Inflammatory macrophage treated with lipopolysaccharide for 4 hours (primary cell): ENCODE data around the gene SLC17A5.
"Not testable (repeated sequence)": the region's sequence is repeated elsewhere in the genome, so short reads cannot be mapped to it uniquely, and the experiment has no call there.

Source experiments
- DNase-seq: peaks from one replicate; pipeline ENCODE4 v3.0.0-alpha.2; 2020

SLC17A5 gene, protein sequence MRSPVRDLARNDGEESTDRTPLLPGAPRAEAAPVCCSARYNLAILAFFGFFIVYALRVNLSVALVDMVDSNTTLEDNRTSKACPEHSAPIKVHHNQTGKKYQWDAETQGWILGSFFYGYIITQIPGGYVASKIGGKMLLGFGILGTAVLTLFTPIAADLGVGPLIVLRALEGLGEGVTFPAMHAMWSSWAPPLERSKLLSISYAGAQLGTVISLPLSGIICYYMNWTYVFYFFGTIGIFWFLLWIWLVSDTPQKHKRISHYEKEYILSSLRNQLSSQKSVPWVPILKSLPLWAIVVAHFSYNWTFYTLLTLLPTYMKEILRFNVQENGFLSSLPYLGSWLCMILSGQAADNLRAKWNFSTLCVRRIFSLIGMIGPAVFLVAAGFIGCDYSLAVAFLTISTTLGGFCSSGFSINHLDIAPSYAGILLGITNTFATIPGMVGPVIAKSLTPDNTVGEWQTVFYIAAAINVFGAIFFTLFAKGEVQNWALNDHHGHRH

DNA sequence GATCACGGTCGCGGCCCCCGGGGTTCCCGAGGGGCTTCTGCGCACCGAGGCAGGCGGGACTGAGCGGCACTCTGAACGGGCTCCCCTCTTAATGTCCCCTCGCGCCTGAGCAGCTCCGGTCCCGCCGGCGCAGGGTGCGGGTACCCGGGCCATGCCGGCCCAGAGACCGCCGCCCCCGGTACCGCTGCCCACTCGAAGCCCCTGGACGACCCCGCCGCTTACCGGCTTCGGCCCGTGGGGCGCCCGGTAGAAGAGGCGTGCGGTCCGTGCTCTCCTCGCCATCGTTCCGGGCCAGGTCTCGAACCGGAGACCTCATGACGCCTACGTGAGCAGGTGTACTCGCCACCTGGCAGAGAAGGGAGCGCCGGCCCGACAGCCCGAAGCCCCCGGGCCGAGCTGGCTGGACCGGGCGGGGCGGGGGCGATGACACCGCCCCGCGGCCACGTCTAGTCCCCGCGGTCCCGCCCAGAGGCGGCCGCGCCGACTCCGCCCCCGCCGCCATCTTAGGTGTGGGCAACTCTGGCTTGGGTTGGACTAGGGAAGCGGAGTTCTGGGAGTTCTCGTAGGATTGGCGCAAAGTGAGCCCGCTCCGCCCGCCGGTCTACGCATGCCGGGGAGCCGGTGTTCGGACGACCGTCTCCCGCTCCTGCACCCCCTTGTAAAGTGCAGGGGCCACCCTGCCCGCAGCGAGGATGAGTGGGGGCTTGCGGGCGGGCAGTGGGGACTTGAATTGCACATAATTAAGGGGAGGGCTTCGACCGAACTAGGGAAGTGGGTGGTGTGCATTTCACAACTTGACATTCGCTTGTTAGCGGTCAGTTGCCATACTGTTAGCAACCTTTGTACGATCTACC is at the start of gene SLC17A5:
Gene SLC17A5, minus strand, starts transcription at position 422 of the 854 bp plus-strand sequence. Its CDS starts 106 bp downstream, at position 316.
- peak; percentile 95 for DNase-seq

DNA sequence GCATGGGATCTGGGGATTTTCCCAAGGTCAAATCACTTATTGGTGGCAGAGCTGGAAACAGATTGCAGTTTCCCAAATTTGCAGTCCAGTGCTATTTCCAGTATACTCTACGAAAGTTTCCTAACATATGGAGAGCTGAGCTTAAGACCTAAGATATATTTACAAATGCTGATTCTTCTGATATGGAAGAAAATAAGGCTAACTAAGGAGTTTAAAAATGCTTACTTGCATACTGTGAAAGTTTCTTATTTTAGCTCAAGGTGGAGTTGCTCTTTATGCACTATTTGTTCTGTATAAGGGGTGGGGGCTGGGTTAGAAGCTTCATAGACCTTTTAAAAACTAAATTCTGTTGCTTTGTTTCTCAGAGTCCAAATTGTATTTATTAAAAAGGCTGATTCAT is 49.7 kb upstream of the SLC17A5 start:
- DNase-seq, result no peak

DNA sequence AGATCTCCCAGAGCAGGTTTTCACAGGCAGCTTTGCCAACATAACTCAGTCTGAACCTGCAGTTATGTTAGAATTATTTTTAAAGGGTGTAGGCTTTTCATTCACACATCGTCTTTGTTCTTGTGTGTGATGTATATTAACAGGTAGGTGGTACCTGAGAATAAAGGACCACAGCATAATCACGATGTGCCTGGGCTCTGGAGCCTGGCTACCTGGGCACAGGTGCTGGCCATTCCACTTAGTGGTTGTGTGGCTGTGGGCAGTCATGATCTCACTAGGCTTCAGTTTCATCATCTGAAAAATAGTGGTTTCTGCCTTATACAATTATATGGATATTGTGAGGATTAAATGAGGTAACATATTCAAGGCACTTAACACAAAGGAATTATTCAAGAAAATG is 48.7 kb upstream of the SLC17A5 start:
- no peak for DNase-seq

DNA sequence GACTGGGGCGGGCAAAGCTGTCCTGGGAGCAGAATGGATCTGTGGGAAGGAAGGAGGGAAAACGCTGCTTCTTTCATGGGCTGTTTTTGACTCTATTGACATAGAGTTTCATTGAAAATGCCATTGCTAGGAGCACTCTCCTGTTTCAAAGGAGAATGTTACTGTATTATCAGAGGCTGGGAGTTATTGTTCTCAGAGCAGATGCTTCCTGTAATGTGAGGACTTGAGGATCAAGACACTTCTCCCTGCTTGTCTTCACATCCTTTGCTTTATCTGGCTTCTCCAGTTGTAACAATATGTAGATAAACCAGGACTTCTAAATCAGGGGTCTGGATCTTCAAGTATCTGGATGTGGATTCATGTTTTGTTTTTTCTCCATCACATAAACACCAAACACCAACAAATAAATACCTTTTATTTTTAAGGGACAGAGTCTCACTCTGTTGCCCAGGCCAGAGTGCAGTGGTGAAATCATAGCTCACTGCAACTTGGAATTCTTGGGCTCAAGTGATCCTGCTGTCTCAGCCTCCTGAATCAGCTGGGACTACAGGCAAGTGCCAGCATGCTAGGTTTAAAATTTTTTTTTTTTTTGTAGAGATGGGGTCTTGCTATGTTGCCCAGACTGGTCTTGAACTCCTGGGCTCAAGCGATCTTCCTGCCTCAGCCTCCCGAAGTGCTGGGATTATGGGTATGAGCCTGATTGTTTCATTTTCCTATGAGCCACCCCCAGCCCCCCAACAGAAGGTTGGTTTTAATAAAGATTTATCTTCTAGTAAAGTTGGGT is 46.1 kb upstream of the SLC17A5 start:
- no peak for DNase-seq

DNA sequence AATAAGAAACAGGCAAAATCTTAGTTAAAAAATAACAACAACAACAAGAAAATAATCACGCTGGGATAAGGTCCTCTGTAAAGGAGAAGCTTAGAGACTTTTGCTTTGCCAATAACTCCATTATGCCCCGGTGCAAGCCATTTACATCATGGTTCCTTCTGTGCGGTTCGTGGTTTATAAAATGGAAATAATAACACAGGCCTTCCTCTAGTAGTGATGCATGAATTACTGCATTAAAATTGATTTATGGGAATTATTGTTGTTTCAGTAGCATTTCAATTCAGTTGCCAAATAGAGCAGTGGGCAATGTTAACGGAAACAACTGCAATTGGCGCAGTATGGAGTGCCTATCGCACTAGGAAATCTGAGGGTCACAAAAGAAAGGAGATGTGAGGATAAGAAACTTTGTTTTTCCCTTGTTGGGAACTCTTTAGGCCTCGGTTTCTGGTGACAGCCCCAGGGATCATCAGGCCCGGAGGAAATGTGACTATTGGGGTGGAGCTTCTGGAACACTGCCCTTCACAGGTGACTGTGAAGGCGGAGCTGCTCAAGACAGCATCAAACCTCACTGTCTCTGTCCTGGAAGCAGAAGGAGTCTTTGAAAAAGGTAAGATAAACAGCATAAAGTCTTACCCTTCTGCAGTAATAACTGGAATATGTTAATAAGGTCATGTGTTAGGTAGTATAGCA is 43.3 kb upstream of the SLC17A5 start:
- peak; percentile 41 for DNase-seq

DNA sequence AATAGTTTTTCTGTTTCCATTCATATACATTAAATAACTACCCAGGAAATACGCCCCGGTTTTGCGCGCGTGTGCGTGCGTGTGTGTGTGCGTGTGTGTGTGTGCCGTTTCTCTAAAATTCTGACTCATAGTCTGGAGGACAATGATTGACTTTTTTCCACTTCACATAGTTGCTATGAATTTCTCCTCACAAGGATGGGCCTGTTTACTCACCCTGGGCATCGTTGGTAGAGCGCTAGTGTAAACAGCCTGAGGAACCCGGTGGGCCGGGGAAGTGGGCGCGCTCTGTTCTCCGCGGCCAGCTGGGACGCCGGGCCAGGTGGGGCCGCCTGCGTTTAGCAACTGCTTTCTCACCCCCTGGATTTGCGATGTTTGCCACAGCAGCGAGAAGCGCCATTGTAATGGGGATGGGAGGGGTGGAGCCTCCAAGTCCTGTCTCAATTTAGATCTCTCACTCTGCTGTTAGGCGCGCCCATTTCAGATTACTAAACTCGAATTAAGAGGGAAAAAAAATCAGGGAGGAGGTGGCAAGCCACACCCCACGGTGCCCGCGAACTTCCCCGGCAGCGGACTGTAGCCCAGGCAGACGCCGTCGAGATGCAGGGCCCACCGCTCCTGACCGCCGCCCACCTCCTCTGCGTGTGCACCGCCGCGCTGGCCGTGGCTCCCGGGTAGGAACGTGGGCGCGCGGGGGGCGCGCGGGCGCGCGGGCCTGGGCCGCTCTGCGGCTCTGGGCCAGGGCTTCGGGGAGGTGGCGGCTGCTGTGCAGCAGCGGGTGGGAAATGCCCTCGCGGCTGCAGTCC is 42.0 kb upstream of the SLC17A5 start, which contains the start of gene CD109:
Gene CD109, plus strand, starts transcription at position 585 of the 803 bp plus-strand sequence. Its CDS starts 13 bp downstream, at position 598.
- peak; percentile 81 for DNase-seq

DNA sequence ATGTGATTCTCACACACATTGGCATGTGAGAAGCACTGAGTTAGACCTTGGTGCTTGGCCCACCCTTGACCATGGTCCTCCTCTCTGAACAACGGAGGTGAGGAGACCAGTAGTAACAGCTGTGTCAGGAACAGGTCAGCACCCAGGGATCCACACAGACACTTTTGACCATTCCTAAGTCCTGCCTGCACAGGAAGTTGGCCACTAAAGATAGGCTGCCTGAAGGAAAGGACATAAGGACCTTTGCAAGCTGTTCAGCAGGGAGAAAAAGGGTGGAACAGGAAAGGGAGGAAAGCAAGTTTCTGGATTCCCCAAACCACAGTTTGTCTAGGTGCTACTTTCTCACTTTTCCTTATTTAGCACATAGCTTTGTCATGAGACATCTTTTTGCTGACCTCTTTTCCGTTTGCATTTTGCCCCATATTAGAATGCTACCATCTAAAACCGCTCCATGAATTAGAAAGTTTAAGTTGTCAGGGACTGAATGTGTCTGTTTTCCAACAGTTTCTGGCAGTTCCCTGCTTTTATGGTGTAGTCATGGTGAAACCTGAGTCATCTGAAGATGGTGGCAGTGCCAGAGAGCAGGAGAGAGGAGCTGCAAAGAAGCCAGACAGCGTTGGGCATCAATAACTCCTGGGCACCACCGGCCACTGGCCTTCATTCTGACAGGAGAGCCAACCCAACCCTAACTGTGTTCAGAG is 41.1 kb upstream of the SLC17A5 start:
- DNase-seq, result peak; percentile 21

DNA sequence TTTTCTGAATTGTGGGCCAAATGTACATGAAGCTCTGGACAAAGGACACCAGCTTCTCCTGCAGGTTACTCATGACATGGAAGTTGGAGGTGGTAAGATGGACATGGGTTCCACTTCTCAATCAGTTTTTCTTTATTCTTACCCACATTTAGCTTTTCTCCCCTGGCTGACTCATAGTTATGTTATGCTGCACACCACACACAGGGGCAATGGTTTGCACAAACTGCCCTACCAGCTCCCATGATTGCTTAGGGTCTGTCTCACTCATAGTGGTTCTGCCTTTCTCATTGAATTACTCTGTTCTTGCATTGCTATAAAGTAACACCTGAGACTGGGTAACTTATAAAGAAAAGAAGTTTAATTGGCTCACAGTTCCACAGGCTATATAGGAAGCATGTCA is 37.7 kb upstream of the SLC17A5 start:
- no peak for DNase-seq

DNA sequence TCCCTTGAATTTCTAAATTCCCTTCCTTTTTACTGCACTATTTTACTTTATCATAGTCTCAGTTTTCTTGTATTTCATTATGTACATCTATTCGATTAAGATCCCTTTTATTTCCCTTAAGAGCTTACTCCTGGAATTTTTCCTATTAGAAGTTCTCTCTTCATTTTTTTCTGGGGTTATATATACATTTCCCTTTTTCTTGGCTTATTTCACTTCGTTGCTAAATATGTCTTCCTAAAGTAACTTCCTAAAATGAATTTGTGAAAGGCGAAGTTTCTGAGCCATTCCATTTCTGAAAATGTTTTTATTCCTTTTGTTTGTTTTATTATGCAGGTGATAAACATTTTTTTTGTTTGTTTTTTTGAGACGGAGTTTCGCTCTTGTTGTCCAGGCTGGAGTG is 36.3 kb upstream of the SLC17A5 start:
- peak; percentile 41 for DNase-seq

DNA sequence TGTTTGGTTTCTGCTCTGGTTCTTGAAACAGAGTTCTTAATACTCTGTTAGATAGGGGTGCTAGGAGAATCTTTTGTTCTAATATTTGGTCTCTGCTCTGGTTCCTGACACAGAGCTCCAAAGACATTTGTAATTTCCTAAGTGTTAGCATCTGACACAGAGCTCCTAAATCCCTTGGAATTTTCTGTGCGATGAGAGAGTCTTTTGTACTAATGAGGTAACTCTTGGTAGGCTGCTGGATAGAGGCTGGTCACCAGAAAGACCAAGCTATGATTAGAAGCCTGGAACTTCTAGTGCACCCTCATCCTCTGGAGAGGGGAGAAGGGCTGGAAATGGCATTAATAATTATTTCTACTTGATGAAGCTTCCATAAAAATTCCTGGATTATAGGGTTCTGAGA is 34.6 kb upstream of the SLC17A5 start:
- DNase-seq, result no peak

DNA sequence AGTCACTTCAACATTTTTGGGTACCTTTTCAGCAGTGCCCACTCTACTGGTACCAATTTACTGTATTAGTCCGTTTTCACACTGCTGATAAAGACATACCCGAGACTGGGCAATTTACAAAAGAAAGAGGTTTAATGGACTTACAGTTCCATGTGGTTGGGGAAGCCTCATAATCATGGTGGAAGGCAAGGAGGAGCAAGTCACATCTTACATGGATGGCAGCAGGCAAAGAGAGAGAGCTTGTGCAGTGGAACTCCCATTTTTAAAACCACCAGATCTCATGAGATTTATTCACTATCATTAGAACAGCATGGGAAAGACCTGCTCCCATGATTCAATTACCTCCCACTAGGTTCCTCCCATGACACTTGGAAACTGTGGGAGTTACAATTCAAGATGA is 29.8 kb upstream of the SLC17A5 start:
- not testable (repeated sequence) for DNase-seq

DNA sequence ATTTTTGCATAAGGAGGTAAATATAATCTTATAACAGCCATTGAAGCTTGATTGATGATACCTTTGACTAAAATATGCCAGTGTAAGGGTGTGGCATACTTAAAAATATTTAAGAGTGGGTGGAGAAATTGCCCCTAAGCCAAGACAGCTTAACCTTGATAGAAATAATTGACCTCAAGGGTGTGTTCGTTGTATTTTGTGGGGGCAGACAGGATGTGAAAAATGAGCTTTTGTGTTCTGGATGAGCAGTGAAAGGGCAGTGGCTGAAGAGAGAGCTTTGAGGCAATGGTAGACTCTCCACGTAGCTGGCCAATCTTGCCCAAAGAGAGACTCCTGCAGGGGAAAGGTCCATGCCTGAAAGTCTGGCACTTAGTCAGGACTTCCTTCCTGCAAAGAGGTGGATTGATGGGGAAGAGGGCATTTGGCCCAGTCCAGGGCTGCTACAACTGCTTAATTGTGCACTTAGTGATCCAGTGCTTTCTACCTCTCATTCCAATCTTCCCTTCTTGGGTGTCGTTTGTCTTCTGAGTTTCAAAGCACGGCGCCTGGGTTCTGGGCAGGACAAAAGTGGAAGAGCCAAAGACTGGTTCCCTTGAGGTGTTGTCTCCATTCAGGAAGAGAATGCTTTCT is 26.6 kb upstream of the SLC17A5 start:
- DNase-seq, result no peak

DNA sequence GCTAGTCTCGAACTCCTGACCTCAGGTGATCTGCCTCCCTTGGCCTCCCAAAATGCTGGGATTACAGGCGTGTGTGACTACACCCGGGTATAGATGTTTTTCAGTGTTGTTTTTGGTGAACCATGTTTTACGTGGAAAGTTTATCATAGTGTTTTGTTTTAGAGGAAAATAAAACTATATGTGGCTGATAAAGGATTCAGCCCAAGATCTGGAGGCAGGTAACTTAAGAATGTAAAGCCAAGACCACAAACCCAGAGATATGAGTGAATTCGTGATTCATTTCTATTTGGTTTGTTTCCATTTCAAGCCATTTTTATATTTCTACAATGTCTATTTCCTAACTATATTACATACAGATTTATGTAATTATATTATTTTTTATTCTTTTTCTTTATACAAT is 26.1 kb upstream of the SLC17A5 start:
- DNase-seq, result not testable (repeated sequence)

DNA sequence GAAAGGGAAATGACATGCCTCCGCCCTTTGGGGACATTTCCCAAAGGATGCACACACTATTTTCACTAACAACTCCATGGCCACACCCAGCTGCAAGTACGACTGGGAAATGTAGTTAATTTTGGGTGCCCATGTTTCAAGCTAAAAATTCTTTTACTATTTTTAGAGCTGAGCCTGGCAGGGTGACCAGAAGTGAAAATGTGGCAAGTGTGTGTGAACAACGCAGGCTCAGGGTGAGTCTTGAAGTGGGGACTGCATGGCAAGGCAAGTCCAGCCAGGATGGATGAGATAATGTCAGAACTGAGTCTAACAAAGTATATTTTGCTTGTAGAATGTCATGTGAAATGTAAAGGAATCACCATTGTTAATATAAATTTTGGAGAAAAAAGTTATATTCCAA is 25.2 kb upstream of the SLC17A5 start:
- DNase-seq, result no peak

DNA sequence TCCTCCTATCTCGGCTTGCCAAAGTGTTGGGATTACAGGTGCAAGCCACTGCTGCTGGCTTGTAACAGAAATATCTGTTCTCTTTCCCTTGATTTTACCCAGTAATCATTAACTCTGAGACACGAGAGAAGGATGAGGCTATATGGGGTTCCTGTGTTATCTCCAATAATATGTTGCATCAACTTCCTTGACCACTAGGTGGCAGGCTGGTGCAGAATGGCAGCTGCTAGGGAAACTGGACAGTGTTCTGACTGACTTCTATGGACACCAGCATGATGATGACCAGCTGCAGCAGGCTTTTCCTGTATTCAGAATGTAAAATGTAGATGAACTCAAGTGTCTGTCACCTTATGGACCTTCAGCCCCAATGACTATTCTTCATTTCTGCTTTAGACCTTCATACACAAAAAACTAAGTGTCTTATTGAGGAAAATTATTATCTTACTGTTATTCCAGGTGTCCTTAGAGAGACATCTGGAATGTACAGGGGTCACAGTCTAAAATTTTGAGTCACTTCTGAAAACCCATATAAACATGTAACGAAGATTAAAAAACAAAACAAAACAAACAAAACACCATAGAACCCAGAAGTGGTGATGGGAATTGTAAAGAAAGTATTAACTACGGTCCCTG is 21.8 kb upstream of the SLC17A5 start:
- DNase-seq, result peak; percentile 80

DNA sequence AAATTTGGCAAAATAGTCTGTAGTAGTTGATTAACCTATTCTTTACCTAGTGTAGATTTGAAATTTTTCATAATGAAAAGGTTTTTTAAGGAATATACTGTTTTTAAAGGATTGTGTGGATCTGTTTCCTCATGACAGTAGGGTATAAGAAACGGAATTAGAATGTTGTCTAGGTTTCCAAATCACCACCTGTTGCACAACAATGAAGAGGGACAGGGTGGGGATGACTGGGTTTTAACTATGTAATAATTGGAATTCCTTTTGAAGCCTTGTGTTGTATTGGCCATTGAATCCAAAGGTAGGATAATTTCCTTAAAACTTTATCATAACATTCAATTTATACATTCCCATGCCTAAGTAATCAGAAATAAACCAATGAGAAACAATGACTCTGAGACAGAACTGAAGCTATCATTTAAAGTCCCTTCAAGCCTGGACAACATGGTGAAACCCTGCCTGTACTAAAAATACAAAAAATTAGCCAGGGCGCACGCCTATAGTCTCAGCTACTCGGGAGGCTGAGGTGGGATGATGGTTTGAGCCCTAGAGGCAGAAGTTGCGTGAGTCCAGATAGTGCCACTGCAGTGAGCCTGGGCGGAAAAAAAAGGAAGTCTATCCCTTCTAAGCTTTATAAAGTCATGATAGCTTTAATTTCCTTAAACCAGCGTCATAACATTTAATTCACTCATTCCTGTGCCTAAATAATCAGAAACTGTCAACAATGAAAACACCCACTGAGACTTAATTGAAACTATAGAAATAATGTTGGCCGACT is 18.3 kb upstream of the SLC17A5 start:
- peak; percentile 62 for DNase-seq

DNA sequence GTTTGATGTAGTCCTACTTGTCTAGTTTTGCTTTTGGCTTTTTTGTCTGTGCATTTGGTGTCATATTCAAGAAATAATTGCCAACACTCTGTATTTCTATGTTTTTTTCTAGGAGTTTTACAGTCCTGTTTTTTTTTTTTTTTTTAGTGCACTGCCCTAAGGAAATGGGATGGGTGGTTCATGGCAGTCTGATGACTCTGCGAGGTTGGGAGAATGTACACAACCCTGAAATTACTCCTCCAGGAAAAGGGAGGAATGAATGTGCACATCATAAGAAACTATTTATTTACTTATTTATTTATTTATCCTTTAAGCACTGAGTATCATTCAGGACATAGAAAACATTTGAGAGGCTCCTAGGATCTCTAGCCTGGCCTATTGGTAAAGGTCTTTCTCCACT is 15.2 kb upstream of the SLC17A5 start:
- DNase-seq, result no peak

DNA sequence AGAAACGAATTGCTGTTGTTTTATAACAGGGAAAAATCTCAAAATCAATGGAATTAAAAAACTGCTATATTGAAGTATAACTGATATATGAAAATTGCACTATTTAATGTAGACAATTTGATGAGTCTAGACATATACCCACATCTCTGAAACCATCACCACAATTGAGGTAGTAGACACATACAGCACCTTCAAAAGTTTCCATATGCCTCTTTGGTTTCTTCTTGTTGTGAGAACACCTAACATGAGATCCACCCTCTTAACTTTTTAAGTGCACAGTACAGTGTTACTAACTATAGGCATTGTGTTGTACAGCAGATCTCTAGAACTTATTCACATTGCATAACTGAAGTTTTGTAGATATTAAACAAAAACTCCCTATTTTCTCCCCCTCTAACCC is 14.0 kb upstream of the SLC17A5 start:
- no peak for DNase-seq

DNA sequence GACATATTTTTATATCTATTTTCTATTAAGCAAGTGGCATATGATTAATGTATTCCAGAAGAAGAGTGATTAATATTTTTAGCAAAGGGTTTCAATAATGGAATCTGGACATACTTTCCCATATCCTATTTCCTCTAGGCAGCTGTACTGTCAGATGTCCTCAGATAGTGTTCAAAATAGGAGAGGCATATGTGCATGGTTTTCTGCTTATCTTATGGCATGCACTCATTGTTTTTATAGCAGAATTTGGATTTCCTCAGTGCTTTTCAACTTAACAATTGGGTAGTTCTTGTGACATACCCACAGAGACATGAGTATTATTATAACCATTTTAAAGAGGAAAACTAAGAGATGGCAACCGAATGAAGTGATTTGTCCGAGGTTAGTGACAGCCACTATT is 12.6 kb upstream of the SLC17A5 start:
- no peak for DNase-seq
